Progenitor cell of endocrine pancreas (in vitro differentiated cells): ENCODE results near the gene CASP3. TPM values are rescaled to one million over a fixed set of nuclear protein-coding genes. Genes with fewer than 3 reads are reported as not detected.
"Not testable (repeated sequence)": the region's sequence is repeated elsewhere in the genome, so short reads cannot be mapped to it uniquely, and the experiment has no call there.

Experiments
- DNase-seq: peaks from one replicate; pipeline ENCODE4 v3.0.0; 2021; ENCODE audit warnings: low spot score; ENCODE audit not compliant: unreplicated experiment
- H3K27ac Mint-ChIP-seq: 2 replicates; pipeline ENCODE4 v1.8.0; 2021; ENCODE audit warnings: mild to moderate bottlenecking, moderate library complexity, mixed read lengths
- H3K27me3 Mint-ChIP-seq: 2 replicates; pipeline ENCODE4 v1.8.0; 2021; ENCODE audit warnings: mixed read lengths
- H3K36me3 Mint-ChIP-seq: 2 replicates; pipeline ENCODE4 v1.8.0; 2022; ENCODE audit warnings: mixed read lengths; ENCODE audit not compliant: insufficient read depth
- H3K4me1 Mint-ChIP-seq: 2 replicates; pipeline ENCODE4 v1.8.0; 2021; ENCODE audit warnings: low read depth, mixed read lengths
- H3K4me3 Mint-ChIP-seq: 2 replicates; pipeline ENCODE4 v1.8.0; 2021; ENCODE audit warnings: low read depth, mild to moderate bottlenecking, moderate library complexity, mixed read lengths
- H3K9me3 Mint-ChIP-seq: 2 replicates; pipeline ENCODE4 v1.8.0; 2021; ENCODE audit warnings: low read depth, mixed read lengths
- total RNA-seq: library from RNA; stranded (reverse); gene quantifications from 2 replicates; pipeline ENCODE4 v1.2.1, GENCODE V29; 2021
- TF ChIP-seq, protein P1 (sequence below): fragments of 200-600 bp; sonication (generic); IDR thresholded peaks from one replicate; pipeline ENCODE4 v1.5.0; 2021; ENCODE audit warnings: antibody characterized with exemption, mild to moderate bottlenecking; ENCODE audit not compliant: unreplicated experiment

The CASP3 gene
- total RNA-seq, 1 donor from 2014 or later: 29.6 TPM

DNA sequence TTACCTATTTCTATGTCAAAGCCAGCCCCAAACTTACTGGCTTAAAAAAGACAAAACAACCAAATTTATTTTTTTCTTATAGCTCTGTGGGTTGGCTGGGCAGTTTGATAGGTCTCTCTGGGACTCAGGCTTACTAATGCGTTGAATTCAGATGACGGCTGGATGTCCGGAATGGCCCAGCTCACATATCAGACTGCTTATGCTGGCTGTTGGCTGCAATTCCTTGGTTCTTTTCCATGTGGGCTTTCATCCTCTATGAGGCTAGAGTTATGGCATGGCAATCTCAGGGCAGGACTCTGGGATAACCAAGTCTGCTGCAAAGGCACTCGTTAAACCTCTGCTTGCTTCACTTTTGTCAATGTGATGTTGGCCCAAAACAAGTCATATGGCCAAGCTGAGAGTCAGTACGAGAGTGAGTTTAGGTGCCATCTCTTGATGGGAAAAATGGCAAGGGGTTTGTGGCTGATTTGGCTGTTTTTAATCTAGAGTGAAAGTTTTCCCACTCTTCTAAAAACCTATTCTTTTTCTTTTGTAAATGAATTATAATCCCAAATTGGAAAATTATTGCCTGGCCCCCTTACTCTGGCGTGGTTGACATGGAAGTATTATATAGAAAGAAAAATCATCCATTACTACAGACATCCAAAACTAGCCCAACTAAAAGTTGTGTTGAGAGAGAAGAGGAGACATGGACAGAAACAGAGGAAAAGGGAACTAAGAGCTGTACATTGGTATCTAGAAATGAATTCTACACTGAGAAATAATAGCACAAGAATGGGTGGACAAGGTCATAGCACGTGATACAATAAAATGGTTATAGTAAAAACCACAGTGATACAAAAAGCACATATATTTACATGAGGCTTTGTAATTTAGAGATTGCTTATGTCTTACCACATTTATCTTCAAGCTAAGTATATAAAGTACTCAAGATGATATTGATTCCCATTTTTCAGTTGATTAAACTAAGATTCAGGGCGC is 6.9 kb upstream of the CASP3 start:
- DNase-seq: no peak
- peaks cover 3% of the 10 kb centered on the region for H3K36me3 Mint-ChIP-seq
- no peaks in the 10 kb centered on the region for H3K4me1 Mint-ChIP-seq
- TF ChIP-seq, protein P1, sequence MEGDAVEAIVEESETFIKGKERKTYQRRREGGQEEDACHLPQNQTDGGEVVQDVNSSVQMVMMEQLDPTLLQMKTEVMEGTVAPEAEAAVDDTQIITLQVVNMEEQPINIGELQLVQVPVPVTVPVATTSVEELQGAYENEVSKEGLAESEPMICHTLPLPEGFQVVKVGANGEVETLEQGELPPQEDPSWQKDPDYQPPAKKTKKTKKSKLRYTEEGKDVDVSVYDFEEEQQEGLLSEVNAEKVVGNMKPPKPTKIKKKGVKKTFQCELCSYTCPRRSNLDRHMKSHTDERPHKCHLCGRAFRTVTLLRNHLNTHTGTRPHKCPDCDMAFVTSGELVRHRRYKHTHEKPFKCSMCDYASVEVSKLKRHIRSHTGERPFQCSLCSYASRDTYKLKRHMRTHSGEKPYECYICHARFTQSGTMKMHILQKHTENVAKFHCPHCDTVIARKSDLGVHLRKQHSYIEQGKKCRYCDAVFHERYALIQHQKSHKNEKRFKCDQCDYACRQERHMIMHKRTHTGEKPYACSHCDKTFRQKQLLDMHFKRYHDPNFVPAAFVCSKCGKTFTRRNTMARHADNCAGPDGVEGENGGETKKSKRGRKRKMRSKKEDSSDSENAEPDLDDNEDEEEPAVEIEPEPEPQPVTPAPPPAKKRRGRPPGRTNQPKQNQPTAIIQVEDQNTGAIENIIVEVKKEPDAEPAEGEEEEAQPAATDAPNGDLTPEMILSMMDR: no peak
- no peak overlapping the region for H3K27ac Mint-ChIP-seq
- no peak overlapping the region for H3K4me3 Mint-ChIP-seq
- H3K9me3 Mint-ChIP-seq: no peaks in the 10 kb centered on the region
- H3K27me3 Mint-ChIP-seq: no peaks in the 10 kb centered on the region

DNA sequence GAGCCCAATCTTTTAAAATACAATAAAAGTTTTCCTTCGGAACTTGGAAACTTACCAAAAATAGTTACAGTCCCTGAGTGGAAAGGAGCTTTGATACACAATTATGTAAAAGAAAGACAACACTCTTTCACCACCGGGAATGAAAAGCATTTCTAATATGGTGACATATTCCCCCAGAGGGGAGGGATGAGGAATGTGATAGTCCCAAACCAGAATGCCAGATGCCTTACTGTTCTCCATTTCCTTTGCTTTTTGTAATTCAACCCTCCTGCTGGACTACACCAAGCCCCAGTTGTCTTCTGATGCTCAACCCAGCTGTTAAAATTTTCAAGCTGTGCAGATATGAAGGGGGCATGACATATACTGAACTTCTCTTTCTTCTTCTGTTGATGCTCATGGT is 4.4 kb upstream of the CASP3 start:
- TF ChIP-seq, protein P1: no peak
- Mint-ChIP-seq H3K27ac (no peak overlapping the region), H3K36me3 (peaks cover 3% of the 10 kb centered on the region), H3K27me3 (no peaks in the 10 kb centered on the region), H3K4me1 (peaks cover 8% of the 10 kb centered on the region), H3K4me3 (no peak overlapping the region), H3K9me3 (no peaks in the 10 kb centered on the region)
- no peak for DNase-seq

DNA sequence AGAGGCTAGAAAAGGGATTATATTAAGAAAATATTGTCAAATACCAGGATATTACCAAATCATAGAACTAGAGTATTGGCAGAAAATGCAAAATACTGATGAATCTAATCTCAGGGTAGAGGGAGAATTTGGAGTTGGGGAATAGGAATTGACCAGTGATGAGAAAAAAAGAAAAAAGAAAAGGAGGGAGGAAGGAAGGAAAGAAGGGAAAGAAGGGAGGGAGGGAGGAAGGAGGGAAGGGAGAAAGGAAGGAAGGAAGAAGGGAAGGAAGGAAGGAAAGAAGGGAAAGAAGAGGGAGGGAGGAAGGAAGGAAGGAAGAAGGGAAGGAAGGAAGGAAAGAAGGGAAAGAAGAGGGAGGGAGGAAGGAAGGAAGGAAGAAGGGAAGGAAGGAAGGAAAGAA is 3.4 kb upstream of the CASP3 start:
- H3K27me3 Mint-ChIP-seq, H3K36me3 Mint-ChIP-seq, H3K9me3 Mint-ChIP-seq, H3K27ac Mint-ChIP-seq, DNase-seq, H3K4me3 Mint-ChIP-seq: not testable (repeated sequence)
- peaks cover 15% of the 10 kb centered on the region for H3K4me1 Mint-ChIP-seq

DNA sequence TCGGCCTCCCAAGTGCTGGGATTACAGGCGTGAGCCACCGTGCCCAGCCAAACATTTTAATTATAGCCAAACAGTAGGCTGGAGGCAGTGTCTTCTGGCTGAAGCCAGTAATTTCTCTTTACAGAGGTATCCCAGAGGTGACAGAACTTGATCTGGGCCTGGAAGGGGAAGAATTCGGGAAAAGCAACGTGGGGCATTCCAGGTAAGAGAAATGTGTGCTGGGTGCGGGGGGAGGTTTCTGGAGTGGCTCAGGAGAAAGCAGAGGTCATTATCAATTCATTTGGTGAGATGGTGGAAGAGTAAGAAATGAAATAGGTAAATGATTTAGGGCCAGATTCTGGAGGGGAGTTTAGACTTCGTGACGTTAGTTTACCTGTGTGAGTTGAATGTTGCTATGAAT is 2.7 kb upstream of the CASP3 start:
- Mint-ChIP-seq H3K4me3 (no peak overlapping the region), H3K27ac (no peak overlapping the region)
- no peak for DNase-seq

DNA sequence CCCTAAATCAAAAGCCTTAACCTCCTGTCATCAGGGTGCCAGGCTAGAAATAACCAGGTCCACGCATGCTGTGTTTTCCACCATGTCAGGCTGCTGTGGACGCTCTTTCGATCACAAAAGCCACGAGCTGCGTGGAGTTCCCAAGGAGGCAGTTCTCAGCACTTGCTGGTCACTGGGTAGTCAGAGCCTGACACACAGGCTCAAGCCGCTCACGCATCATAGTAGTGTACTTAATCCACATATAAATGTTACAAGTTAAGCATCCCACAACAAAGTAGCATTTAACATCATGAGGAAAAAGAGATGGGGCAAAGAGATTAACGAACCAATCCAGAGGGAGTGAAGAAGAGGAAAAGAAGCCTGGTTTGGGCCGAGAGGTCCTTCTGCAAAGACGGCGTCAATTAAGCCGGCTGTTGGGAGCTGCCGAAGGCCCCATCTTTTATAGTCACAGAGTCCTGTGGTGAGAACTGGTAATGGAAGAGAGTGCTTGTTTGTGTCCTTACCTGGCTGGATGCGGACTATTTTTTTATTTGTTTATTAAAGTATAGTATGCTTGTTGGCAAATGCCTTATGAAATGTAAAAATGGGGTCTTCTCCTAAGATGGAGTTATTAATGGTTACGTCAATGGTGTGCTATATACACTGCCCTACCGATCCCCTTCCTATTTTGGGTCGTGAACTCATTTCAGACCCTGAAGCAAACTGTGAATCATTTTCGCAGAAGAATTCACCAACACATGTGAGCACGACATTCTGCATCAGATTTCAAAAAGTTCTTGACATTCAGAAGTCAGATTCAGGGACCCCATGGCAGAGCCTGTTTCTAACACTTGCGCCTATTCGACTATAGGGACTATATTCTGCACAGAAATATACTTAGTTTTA is 966 bp upstream of the CASP3 start:
- Mint-ChIP-seq H3K4me1 (peaks cover 30% of the 10 kb centered on the region), H3K36me3 (no peaks in the 10 kb centered on the region), H3K27ac (peak overlapping the region; percentile 93), H3K27me3 (no peaks in the 10 kb centered on the region), H3K9me3 (no peaks in the 10 kb centered on the region), H3K4me3 (peak overlapping the region; percentile 87)
- no peak for DNase-seq
- TF ChIP-seq, protein P1: peak; percentile 7

More for the DNA sequence above, 2.7 kb upstream of the CASP3 start:
- H3K36me3 Mint-ChIP-seq: peaks cover under 1% of the 10 kb centered on the region
- H3K9me3 Mint-ChIP-seq: no peaks in the 10 kb centered on the region
- TF ChIP-seq, protein P1: no peak
- H3K27me3 Mint-ChIP-seq: no peaks in the 10 kb centered on the region
- H3K4me1 Mint-ChIP-seq: peaks cover 22% of the 10 kb centered on the region
